Left kidney (tissue), 2 donors: ENCODE results near the gene IFT20. TPM values are rescaled to one million over a fixed set of nuclear protein-coding genes. Genes with fewer than 3 reads are reported as not detected.

Source experiments
- DNase-seq: peaks from one replicate; pipeline ENCODE4 v3.0.0-alpha.2; 2013
- polyA plus RNA-seq: library from polyadenylated mRNA; unstranded; fragments of 120-200 nt; gene quantifications from one replicate; pipeline ENCODE4 v1.2.1, GENCODE V29; 2013; ENCODE audit not compliant: insufficient read length

Gene IFT20
- polyA plus RNA-seq, 1 donor, result 62.8 TPM

GRCh38 chr17:28367641-28368305 lies 32.5 kb upstream of the IFT20 start:
- no peak for DNase-seq

GRCh38 chr17:28366605-28367004 lies 31.3 kb upstream of the IFT20 start:
- DNase-seq, result no peak

GRCh38 chr17:28365487-28365886 lies 30.2 kb upstream of the IFT20 start:
- no peak for DNase-seq

GRCh38 chr17:28364665-28365363 lies 29.5 kb upstream of the IFT20 start, which contains the start of gene SEBOX:
Gene SEBOX, minus strand, starts transcription at chr17:28365199. Its CDS starts 48 bp downstream, at chr17:28365151.
- no peak for DNase-seq

DNA sequence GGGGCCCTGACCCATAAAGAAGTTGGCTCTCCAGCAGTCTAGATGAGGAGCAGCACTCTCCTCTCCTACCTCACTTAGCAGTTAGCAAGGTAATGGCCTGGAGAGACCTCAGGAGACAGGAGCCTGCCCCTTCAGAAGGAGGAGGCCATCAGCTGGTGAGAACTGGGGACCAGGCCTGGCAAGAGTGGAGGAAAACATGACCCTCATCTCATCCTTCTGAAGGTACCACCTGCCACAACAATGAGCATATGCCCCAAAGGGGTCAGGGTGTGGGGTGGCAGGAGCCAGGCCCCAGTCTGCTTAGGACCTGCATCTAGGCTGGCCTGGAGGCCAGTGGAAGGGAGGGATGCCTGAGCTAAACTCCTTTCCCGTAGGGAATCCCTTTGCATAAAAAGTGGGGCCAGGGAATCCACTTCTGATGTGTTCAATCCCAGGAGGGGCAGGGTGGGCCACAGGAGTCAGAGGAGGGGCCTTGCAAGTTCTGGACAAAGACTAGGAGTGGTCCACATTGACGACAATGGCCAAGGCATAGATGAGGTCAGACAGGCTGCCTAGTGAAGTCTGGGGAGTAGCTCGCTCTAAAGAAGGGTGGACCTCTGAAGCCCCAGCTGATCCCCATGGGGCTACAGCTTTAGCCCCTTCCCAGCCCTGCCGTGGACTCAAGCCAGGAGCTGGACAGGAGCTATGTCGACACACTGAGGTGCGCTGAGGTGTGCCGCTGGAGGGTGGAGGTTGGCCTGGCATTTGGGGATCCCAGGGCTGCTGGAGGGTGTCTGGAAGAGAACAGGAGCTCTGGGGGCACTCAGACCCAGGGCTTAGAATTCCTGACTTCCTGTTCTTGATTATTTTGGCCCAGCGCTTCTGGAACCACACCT lies 28.7 kb upstream of the IFT20 start:
- DNase-seq, result no peak

- DNase-seq, result no peak
Measured at GRCh38 chr17:28363186-28363585, 27.9 kb upstream of the IFT20 start.

- DNase-seq, result no peak
Measured at GRCh38 chr17:28357901-28358197, 22.6 kb upstream of the IFT20 start.

GRCh38 chr17:28357061-28357900 lies 22.0 kb upstream of the IFT20 start, which contains the start of gene POLDIP2:
Gene POLDIP2, minus strand, starts transcription at chr17:28357527. Its CDS starts 79 bp downstream, at chr17:28357448.
- DNase-seq, result peak; percentile 94

DNA sequence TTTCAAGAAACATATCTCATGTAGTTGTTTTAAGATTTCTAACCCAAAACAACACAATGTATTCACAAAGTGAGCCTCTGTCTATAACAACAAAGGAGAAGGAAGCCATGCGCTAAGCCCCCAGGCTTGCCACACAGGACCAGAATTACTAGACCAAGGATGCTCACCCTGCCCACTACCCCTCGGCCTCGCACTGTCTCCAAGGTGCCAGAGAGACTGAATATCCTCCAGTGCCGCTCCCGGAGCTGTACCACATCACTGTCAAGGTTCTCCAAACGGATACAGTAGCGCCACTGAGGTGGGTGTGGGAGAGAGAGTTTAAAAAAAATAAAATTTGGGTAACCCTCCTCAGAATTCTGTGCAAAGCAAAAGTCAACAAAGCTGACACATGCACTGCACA lies 15.0 kb upstream of the IFT20 start:
- no peak for DNase-seq

DNA sequence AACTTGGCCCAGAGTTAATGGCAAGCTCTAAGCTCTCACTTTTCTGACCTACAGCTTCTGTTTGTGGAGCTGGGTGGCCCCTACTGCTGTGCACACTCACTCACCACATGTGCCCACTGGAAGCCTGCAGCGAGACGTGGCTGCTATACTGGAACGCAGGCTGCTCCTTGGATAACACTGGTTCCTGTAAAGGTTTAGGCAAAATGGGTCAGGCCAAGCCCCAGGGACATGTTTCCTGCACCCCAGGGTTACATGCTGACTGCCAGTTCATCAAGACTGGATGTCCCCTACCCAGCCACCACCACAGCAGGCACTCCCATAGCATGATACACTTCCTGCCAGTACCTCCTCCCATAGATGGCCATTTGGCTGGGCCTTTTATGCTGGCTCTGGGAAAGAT lies 13.7 kb upstream of the IFT20 start:
- DNase-seq, result no peak

GRCh38 chr17:28347261-28347891 lies 12.1 kb upstream of the IFT20 start:
- no peak for DNase-seq

DNA sequence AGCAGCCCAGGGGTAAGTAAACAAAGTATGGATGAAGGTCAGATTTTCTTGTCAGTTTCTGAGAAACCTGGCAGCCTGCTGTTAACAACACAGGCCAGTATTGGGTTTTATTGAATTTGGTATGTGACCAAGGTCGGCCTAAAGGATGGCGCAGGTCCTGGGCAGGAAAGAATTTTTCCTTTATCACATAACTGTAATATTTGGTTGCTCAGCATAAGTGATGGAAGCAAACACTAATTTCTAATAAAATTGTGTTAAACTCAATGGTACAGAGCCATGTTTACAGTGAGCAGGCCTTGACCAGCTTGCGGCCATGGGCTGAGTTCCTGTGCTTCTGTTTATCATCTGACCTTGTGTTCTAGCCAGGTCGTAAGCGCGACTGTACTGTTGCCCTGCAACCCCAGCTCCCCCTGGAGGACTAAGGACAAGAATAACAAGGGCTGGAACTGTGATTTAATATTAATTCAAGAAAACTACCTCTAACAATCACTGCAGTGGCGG lies 11.5 kb upstream of the IFT20 start:
- DNase-seq, result no peak

GRCh38 chr17:28346199-28346580 lies 10.9 kb upstream of the IFT20 start:
- DNase-seq, result no peak

DNA sequence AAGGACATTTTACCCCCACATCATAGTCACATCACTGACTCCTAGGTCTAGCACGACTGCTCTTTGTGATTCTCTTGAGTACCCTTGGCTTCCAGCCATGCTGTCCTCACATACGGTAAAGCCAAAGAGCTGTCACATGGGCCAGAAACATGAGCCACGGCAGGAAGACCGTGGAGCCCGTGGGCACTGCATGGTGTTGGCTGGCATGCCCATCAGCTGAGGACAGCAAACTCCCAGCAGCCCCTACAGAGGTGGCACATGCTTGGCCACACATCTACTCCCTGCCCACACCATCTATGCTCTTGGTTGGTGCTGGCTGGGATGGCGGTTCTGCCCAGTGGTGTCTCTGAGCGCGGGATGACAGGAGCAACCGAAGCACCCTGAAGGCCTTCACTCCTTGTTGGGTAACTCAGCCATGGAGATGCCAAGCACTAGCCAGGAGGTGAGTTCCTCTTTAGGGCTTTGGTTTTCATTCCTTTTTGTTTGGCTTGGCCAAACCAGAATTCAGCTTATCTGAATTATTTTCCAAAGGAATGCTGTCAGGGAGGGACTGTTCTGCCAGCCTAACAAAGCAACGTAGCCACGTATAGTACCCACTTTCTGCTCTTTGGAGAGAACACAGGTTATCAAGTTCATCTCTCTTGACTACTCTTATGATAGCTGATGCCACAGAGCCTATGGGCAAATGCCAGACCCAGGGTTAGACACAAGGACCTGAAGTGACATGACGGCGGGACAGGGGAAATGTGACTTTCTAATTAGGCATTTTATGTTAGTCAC lies 10.3 kb upstream of the IFT20 start:
- no peak for DNase-seq

- no peak for DNase-seq
Measured at GRCh38 chr17:28344435-28344901, 9.2 kb upstream of the IFT20 start.

DNA sequence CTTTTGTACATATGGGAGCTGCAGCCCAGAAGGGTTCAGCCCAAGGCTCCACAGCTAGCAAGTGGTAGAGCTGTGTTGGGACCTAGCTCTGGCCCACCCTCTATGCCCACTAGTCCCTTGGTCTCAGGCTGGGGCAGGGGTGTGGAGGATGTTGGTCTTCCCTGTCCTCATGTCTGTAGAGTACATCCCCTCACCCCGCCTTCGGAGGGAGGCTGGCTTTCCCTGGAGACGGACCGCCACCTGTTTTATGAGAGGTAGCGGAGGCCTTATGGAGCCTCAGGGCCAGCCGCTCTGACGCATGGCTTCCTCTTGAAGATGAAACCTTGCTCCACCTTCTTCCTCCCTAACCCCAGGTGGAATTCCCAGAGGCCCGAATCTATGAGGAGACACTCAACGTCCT lies 8.7 kb upstream of the IFT20 start:
- DNase-seq, result no peak

GRCh38 chr17:28343491-28343932 lies 8.2 kb upstream of the IFT20 start:
- DNase-seq, result no peak

DNA sequence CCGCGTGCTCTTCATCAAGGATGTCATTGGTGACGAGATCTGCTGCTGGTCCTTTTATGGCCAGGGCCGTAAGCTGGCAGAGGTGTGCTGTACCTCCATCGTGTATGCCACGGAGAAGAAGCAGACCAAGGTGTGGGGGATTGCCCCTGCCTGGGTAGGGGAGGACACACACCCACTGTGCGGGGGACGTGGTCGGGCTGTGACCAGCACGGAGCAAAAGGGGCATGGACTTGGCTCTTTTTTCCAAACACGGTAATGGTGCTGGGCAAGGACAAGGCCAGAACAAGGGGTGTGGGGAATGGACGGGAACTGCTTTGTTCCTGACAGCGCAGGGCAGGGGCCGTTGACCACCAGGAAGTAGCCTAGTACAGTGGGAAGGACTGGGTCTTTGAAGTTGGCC lies 7.0 kb upstream of the IFT20 start:
- DNase-seq, result no peak

GRCh38 chr17:28341516-28341915 lies 6.2 kb upstream of the IFT20 start:
- no peak for DNase-seq

DNA sequence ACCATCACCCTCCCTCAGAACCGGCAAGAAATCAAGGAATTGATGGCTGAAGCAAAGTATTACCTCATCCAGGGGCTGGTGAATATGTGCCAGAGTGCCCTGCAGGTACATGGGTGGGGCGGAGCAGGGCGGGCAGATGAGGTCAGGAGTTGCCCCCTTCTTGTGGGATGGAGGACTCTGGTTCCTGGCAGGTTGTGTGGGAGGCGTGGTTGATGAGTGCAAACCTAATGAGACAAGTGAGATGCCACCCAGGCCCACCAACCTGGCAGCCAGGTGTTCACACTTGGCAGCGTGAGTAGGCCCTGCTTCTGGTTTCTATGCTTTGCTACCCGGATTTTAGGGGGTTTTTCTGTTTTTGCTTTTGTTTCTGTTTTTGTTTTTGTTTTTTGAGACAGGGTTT lies 5.1 kb upstream of the IFT20 start:
- DNase-seq, result no peak
